SK-N-SH (cell line): ENCODE measurements around the gene PCBP3.

Source experiments
- FOXJ3 ChIP-seq: sonication (generic); formaldehyde crosslinking; IDR thresholded peaks from 2 replicates; pipeline ENCODE4 v1.5.1; 2020; ENCODE audit warnings: mild to moderate bottlenecking, missing genetic modification reagents
- JUND ChIP-seq: IDR thresholded peaks from 2 replicates; pipeline ENCODE4 v1.4.0; 2012
- POLR2AphosphoS5 ChIP-seq: IDR thresholded peaks from 2 replicates; pipeline ENCODE4 v1.6.1; 2012; ENCODE audit warnings: low read depth, low read length
- SIN3A ChIP-seq: IDR thresholded peaks from 2 replicates; pipeline ENCODE4 v1.6.1; 2012; ENCODE audit warnings: low read depth, mild to moderate bottlenecking, low read length, moderate library complexity, borderline replicate concordance
- TEAD4 ChIP-seq: IDR thresholded peaks from 2 replicates; pipeline ENCODE4 v1.4.0; 2012; ENCODE audit warnings: mild to moderate bottlenecking, borderline replicate concordance; ENCODE audit not compliant: insufficient read depth
- TF ChIP-seq, protein P1 (sequence below): fragments of 150-350 bp; IDR thresholded peaks from 2 replicates; pipeline ENCODE4 v1.6.1; 2017; ENCODE audit warnings: antibody characterized with exemption, low read length, low read depth, borderline replicate concordance
- TF ChIP-seq, protein P2 (sequence below): fragments of 200-600 bp; sonication (generic); IDR thresholded peaks from 2 replicates; pipeline ENCODE4 v1.6.1; 2017; ENCODE audit warnings: antibody characterized with exemption, mild to moderate bottlenecking, moderate library complexity

DNA sequence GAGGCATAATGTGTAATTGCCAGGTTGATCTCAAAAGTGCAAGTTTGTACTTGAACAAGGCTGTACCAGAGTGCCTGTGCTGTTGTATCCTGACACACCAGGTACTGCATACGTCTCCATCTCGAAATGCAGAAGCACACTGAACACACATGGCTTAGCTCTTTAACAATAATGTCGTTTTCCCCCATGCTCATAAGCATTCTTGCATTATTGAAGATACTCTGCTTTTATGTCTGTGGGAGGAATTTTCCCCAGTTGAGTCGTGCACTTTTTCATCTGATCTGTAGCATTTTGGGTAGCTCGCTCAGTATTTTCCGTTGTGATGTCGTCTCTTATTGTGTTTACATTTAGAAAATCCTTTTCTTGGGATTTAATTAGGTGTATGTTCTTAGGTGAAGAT is 98.7 kb downstream of the PCBP3 start:
- TF ChIP-seq, protein P1, sequence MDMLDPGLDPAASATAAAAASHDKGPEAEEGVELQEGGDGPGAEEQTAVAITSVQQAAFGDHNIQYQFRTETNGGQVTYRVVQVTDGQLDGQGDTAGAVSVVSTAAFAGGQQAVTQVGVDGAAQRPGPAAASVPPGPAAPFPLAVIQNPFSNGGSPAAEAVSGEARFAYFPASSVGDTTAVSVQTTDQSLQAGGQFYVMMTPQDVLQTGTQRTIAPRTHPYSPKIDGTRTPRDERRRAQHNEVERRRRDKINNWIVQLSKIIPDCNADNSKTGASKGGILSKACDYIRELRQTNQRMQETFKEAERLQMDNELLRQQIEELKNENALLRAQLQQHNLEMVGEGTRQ: no peak
- TF ChIP-seq JUND: no peak
- TF ChIP-seq POLR2AphosphoS5: no peak
- TF ChIP-seq, protein P2, sequence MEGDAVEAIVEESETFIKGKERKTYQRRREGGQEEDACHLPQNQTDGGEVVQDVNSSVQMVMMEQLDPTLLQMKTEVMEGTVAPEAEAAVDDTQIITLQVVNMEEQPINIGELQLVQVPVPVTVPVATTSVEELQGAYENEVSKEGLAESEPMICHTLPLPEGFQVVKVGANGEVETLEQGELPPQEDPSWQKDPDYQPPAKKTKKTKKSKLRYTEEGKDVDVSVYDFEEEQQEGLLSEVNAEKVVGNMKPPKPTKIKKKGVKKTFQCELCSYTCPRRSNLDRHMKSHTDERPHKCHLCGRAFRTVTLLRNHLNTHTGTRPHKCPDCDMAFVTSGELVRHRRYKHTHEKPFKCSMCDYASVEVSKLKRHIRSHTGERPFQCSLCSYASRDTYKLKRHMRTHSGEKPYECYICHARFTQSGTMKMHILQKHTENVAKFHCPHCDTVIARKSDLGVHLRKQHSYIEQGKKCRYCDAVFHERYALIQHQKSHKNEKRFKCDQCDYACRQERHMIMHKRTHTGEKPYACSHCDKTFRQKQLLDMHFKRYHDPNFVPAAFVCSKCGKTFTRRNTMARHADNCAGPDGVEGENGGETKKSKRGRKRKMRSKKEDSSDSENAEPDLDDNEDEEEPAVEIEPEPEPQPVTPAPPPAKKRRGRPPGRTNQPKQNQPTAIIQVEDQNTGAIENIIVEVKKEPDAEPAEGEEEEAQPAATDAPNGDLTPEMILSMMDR: no peak
- no peak for TF ChIP-seq TEAD4
- no peak for TF ChIP-seq SIN3A
- TF ChIP-seq FOXJ3 (CRISPR knock-in tag): no peak
